ENCODE results near the gene TEX101.

TEX101 gene

DNA sequence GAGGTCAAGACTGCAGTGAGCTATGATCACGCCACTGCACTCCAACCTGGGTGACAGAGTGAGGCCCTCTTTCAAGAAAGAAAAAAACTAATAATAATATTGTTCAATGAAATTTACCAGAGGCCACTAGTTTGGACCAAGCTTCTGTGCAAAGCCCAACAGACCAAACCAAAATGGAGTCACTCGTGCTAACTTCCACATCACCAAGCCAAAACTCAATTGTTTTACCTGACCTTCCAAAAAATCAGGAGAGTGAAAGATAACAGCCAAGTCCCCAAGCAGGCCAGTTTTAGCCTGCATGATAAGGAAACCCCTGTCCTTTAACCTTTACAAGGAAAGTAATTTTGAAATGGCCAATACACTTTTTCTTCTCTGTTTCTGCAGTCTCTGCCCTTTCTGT lies 30.7 kb downstream of the TEX101 start:
- no peaks in the 10 kb centered on the region; a peak in 1 of 3 replicates for H3K36me3 ChIP-seq (ENCODE audit: control insufficient read depth in 2 of 2, insufficient read depth in 1 of 2, low read length in 2 of 2)
- no peak overlapping the region for H3K27ac ChIP-seq (ENCODE audit: extremely low read depth, low read depth, low read length)
- H3K4me3 ChIP-seq (ENCODE audit: low read depth, low read length), result no peak overlapping the region
- POLR2A ChIA-PET, result interaction anchor here (0.6 kb wide), 1 partner anchor 20 kb away, joined by 9 read pairs; no protein-coding TSS in a partner anchor
- no peaks in the 10 kb centered on the region; the same call in 1 of the 2 replicates for H3K9me3 ChIP-seq (ENCODE audit: control insufficient read depth, insufficient read depth, low read depth, low read length)
- TF ChIP-seq ZNF548 (tag by site-specific recombination; IDR thresholded peaks at IDR 0.05), result no peak
- no peak for TF ChIP-seq SETDB1 (IDR thresholded peaks at IDR 0.05; ENCODE audit: insufficient read length, low read length)
- no peak for TF ChIP-seq KLF1 (tag by site-specific recombination; IDR thresholded peaks at IDR 0.05)
- TF ChIP-seq, protein P1, sequence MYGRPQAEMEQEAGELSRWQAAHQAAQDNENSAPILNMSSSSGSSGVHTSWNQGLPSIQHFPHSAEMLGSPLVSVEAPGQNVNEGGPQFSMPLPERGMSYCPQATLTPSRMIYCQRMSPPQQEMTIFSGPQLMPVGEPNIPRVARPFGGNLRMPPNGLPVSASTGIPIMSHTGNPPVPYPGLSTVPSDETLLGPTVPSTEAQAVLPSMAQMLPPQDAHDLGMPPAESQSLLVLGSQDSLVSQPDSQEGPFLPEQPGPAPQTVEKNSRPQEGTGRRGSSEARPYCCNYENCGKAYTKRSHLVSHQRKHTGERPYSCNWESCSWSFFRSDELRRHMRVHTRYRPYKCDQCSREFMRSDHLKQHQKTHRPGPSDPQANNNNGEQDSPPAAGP (tag by site-specific recombination; IDR thresholded peaks at IDR 0.05), result no peak
- TF ChIP-seq, protein P2, sequence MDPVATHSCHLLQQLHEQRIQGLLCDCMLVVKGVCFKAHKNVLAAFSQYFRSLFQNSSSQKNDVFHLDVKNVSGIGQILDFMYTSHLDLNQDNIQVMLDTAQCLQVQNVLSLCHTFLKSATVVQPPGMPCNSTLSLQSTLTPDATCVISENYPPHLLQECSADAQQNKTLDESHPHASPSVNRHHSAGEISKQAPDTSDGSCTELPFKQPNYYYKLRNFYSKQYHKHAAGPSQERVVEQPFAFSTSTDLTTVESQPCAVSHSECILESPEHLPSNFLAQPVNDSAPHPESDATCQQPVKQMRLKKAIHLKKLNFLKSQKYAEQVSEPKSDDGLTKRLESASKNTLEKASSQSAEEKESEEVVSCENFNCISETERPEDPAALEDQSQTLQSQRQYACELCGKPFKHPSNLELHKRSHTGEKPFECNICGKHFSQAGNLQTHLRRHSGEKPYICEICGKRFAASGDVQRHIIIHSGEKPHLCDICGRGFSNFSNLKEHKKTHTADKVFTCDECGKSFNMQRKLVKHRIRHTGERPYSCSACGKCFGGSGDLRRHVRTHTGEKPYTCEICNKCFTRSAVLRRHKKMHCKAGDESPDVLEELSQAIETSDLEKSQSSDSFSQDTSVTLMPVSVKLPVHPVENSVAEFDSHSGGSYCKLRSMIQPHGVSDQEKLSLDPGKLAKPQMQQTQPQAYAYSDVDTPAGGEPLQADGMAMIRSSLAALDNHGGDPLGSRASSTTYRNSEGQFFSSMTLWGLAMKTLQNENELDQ (tag by site-specific recombination; IDR thresholded peaks at IDR 0.05; ENCODE audit: low read depth), result no peak
- TF ChIP-seq EGR2 (tag by site-specific recombination; IDR thresholded peaks at IDR 0.05; ENCODE audit: low read depth), result no peak
- TF ChIP-seq ZNF140 (tag by site-specific recombination; IDR thresholded peaks at IDR 0.05), result no peak
- TF ChIP-seq MZF1 (tag by site-specific recombination; IDR thresholded peaks at IDR 0.05; ENCODE audit: borderline replicate concordance), result no peak
- no peak for TF ChIP-seq ZNF660 (tag by site-specific recombination; IDR thresholded peaks at IDR 0.05)
- no peak for TF ChIP-seq ZNF16 (tag by site-specific recombination; IDR thresholded peaks at IDR 0.05; ENCODE audit: low read depth)
- TF ChIP-seq ZNF837 (tag by site-specific recombination; IDR thresholded peaks at IDR 0.05), result no peak
- no peak for TF ChIP-seq YY2 (tag by site-specific recombination; IDR thresholded peaks at IDR 0.05)
- TF ChIP-seq MEIS1 (CRISPR knock-in tag; IDR thresholded peaks at IDR 0.05; ENCODE audit: borderline replicate concordance), result no peak
- TF ChIP-seq, protein P3, sequence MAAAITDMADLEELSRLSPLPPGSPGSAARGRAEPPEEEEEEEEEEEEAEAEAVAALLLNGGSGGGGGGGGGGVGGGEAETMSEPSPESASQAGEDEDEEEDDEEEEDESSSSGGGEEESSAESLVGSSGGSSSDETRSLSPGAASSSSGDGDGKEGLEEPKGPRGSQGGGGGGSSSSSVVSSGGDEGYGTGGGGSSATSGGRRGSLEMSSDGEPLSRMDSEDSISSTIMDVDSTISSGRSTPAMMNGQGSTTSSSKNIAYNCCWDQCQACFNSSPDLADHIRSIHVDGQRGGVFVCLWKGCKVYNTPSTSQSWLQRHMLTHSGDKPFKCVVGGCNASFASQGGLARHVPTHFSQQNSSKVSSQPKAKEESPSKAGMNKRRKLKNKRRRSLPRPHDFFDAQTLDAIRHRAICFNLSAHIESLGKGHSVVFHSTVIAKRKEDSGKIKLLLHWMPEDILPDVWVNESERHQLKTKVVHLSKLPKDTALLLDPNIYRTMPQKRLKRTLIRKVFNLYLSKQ (tag by site-specific recombination; IDR thresholded peaks at IDR 0.05; ENCODE audit: borderline replicate concordance), result no peak
- no peak for TF ChIP-seq ZNF138 (tag by site-specific recombination; IDR thresholded peaks at IDR 0.05; ENCODE audit: borderline replicate concordance)
- no peak for TF ChIP-seq WT1 (tag by site-specific recombination; IDR thresholded peaks at IDR 0.05)
- TF ChIP-seq ZNF623 (tag by site-specific recombination; IDR thresholded peaks at IDR 0.05), result no peak
- CTCF ChIA-PET, result interaction anchor here (0.6 to 12.5 kb wide), 16 partner anchors 11 to 415 kb away, joined by 3 to 749 read pairs (median 11); partner anchors contain the start of genes ETHE1, IRGQ, LYPD3 and PHLDB3
- no peaks in the 10 kb centered on the region for H3K4me1 ChIP-seq (ENCODE audit: control insufficient read depth, insufficient read depth, low read length)

DNA sequence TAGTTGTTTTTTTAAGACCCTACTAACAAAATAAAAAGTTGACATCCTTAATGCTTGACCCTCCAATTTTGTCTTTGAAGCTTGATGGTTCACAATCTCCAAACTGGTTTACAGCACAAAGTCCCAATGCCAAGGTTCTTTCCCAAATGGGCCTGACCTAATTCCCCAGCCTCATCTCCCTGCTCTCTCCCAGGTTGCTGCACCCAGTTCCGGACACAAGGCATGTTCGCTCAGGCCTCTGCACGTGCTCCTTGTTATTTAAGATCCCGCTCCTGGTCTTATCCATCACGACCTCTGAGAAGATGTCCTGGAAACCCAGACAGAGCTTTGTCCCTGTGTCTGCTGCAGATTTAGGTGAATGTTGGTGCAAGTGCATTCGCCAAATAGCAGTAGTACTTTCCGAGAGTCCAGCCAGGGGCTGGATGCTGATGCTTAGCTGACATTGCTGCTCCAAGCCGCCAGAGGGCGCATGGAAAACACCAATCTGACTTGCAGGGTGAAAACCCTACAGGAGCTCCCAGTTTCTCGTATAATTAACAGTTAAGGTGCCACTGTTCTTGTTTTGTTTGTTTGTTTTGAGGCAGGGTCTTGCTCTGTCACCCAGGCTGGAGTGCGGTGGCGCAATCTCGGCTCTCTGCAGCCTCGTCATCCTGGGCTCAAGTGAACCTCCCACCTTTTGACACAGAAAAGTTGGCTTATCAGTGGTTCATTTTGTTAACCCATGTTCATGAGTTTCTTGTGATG lies 32.2 kb downstream of the TEX101 start:
- Histone ChIP-seq H3K27ac (ENCODE audit: extremely low read depth, low read depth, low read length) (no peak overlapping the region), H3K4me1 (ENCODE audit: control insufficient read depth, insufficient read depth, low read length) (no peaks in the 10 kb centered on the region), H3K4me3 (ENCODE audit: low read depth, low read length) (no peak overlapping the region), H3K36me3 (ENCODE audit: control insufficient read depth in 2 of 2, insufficient read depth in 1 of 2, low read length in 2 of 2) (no peaks in the 10 kb centered on the region; a peak in 1 of 3 replicates), H3K9me3 (ENCODE audit: control insufficient read depth, insufficient read depth, low read depth, low read length) (no peaks in the 10 kb centered on the region)
- POLR2A ChIA-PET, result interaction anchor here (0.6 to 1.6 kb wide), 9 partner anchors 14 to 149 kb away, joined by 3 to 18 read pairs (median 4); partner anchors contain the start of genes IRGQ, PHLDB3 and ZNF575
- CTCF ChIA-PET, result interaction anchor here (0.6 to 12.5 kb wide), 65 partner anchors 13 to 875 kb away, joined by 3 to 749 read pairs (median 5); partner anchors contain the start of genes ETHE1, IRGQ, LYPD3 and PHLDB3
- TF ChIP-seq ZNF629 (tag by site-specific recombination; IDR thresholded peaks at IDR 0.05) (no peak), ZNF501 (tag by site-specific recombination; IDR thresholded peaks at IDR 0.05) (0 out of 2 replicates have a peak, but pooled peaks have one; percentile 72), ZNF169 (tag by site-specific recombination; IDR thresholded peaks at IDR 0.05) (no peak), SP7 (tag by site-specific recombination; IDR thresholded peaks at IDR 0.05) (peak; percentile 90), SETDB1 (IDR thresholded peaks at IDR 0.05; ENCODE audit: insufficient read length, low read length) (no peak), ZBTB21 (tag by site-specific recombination; IDR thresholded peaks at IDR 0.05) (no peak), ZFP37 (tag by site-specific recombination; IDR thresholded peaks at IDR 0.05) (peak; percentile 77), ZXDB (tag by site-specific recombination; IDR thresholded peaks at IDR 0.05) (0 out of 2 replicates have a peak, but pooled peaks have one; percentile 43), ZSCAN23 (tag by site-specific recombination; IDR thresholded peaks at IDR 0.05) (no peak), ZNF221 (tag by site-specific recombination; IDR thresholded peaks at IDR 0.05; ENCODE audit: borderline replicate concordance) (no peak)
- TF ChIP-seq, protein P4, sequence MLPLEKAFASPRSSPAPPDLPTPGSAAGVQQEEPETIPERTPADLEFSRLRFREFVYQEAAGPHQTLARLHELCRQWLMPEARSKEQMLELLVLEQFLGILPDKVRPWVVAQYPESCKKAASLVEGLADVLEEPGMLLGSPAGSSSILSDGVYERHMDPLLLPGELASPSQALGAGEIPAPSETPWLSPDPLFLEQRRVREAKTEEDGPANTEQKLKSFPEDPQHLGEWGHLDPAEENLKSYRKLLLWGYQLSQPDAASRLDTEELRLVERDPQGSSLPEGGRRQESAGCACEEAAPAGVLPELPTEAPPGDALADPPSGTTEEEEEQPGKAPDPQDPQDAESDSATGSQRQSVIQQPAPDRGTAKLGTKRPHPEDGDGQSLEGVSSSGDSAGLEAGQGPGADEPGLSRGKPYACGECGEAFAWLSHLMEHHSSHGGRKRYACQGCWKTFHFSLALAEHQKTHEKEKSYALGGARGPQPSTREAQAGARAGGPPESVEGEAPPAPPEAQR (tag by site-specific recombination; IDR thresholded peaks at IDR 0.05), result no peak
- TF ChIP-seq, protein P5, sequence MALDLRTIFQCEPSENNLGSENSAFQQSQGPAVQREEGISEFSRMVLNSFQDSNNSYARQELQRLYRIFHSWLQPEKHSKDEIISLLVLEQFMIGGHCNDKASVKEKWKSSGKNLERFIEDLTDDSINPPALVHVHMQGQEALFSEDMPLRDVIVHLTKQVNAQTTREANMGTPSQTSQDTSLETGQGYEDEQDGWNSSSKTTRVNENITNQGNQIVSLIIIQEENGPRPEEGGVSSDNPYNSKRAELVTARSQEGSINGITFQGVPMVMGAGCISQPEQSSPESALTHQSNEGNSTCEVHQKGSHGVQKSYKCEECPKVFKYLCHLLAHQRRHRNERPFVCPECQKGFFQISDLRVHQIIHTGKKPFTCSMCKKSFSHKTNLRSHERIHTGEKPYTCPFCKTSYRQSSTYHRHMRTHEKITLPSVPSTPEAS (tag by site-specific recombination; IDR thresholded peaks at IDR 0.05), result 0 out of 2 replicates have a peak, but pooled peaks have one; percentile 5

Data from HEK293 (cell line).